ENCODE measurements around the gene NID1.

NID1 gene

GRCh38 chr1:236066828-236067386 lies 2.0 kb upstream of the NID1 start:
- TF ChIP-seq CTCF (IDR thresholded peaks at IDR 0.05), result no peak
- Histone ChIP-seq H3K36me3 (ENCODE audit: control insufficient read depth, insufficient read depth, low read length) (no peaks in the 10 kb centered on the region), H3K79me2 (no peaks in the 10 kb centered on the region), H3K27ac (peak overlapping the region; percentile 70), H3K9ac (no peak overlapping the region), H3K27me3 (ENCODE audit: control insufficient read depth, insufficient read depth, low read length) (no peaks in the 10 kb centered on the region), H3K9me3 (ENCODE audit: control insufficient read depth, low read length) (no peaks in the 10 kb centered on the region), H3K4me2 (ENCODE audit: low read length) (no peak overlapping the region), H2AFZ (no peak overlapping the region), H3K4me1 (no peaks in the 10 kb centered on the region), H3K4me3 (ENCODE audit: low read depth, low read length) (no peak overlapping the region)

GRCh38 chr1:236066054-236066453 lies 1.2 kb upstream of the NID1 start:
- Histone ChIP-seq H3K9ac (no peak overlapping the region), H3K79me2 (no peaks in the 10 kb centered on the region), H3K4me2 (ENCODE audit: low read length) (peak overlapping the region; percentile 21), H3K4me3 (ENCODE audit: low read depth, low read length) (no peak overlapping the region), H3K36me3 (ENCODE audit: control insufficient read depth, insufficient read depth, low read length) (no peaks in the 10 kb centered on the region), H3K9me3 (ENCODE audit: control insufficient read depth, low read length) (no peaks in the 10 kb centered on the region), H3K27ac (peak overlapping the region; percentile 70), H3K27me3 (ENCODE audit: control insufficient read depth, insufficient read depth, low read length) (no peaks in the 10 kb centered on the region), H2AFZ (no peak overlapping the region), H3K4me1 (no peaks in the 10 kb centered on the region)
- TF ChIP-seq CTCF (IDR thresholded peaks at IDR 0.05), result no peak

- Histone ChIP-seq H3K9me3 (ENCODE audit: control insufficient read depth, low read length) (no peaks in the 10 kb centered on the region), H3K9ac (no peak overlapping the region), H3K4me2 (ENCODE audit: low read length) (peak overlapping the region; percentile 63), H3K79me2 (no peaks in the 10 kb centered on the region), H3K36me3 (ENCODE audit: control insufficient read depth, insufficient read depth, low read length) (no peaks in the 10 kb centered on the region), H2AFZ (peak overlapping the region; percentile 77), H3K27ac (peak overlapping the region; percentile 70), H3K4me1 (no peaks in the 10 kb centered on the region), H3K27me3 (ENCODE audit: control insufficient read depth, insufficient read depth, low read length) (no peaks in the 10 kb centered on the region), H3K4me3 (ENCODE audit: low read depth, low read length) (peak overlapping the region; percentile 65)
- TF ChIP-seq CTCF (IDR thresholded peaks at IDR 0.05), result no peak
Measured at GRCh38 chr1:236065509-236066005, 667 bp upstream of the NID1 start.

- Histone ChIP-seq H3K9me3 (ENCODE audit: control insufficient read depth, low read length) (no peaks in the 10 kb centered on the region), H3K79me2 (no peaks in the 10 kb centered on the region), H3K4me2 (ENCODE audit: low read length) (peak overlapping the region; percentile 63), H3K27ac (peak overlapping the region; percentile 70), H3K4me1 (no peaks in the 10 kb centered on the region), H3K9ac (no peak overlapping the region), H3K27me3 (ENCODE audit: control insufficient read depth, insufficient read depth, low read length) (no peaks in the 10 kb centered on the region), H2AFZ (peak overlapping the region; percentile 77), H3K36me3 (ENCODE audit: control insufficient read depth, insufficient read depth, low read length) (no peaks in the 10 kb centered on the region), H3K4me3 (ENCODE audit: low read depth, low read length) (peak overlapping the region; percentile 65)
- no peak for TF ChIP-seq CTCF (IDR thresholded peaks at IDR 0.05)
Measured at GRCh38 chr1:236063919-236064673, 794 bp downstream of the NID1 start.

All from parathyroid adenoma (tissue), 2 donors.